Measurements from ENCODE around the gene ZNHIT3.
"Not testable (repeated sequence)": the region's sequence is repeated elsewhere in the genome, so short reads cannot be mapped to it uniquely, and the experiment has no call there.

Gene ZNHIT3

GRCh38 chr17:36485027-36485426 is 1.5 kb upstream of the ZNHIT3 start:
- no peak for DNase-seq

DNA sequence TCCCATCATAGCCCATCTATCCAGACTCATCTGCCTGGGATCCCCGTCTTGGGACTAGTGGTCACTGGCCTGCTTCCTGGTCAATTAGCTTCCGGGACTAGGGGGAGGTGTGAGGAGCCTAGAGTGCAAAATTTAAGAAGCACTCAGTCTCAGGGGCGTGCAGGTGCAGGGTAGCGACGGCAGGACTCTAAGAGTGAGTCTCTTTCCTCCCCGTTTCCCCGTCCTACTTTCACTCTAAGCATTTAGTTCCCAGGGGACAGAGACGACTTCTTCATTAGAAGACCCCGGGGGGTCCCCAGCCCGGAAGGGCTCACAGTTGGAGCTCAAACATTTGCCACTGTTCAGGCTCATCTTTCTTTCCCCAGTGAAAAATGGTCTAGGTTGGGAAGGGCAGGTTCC is 677 bp upstream of the ZNHIT3 start:
- no peak for DNase-seq

DNA sequence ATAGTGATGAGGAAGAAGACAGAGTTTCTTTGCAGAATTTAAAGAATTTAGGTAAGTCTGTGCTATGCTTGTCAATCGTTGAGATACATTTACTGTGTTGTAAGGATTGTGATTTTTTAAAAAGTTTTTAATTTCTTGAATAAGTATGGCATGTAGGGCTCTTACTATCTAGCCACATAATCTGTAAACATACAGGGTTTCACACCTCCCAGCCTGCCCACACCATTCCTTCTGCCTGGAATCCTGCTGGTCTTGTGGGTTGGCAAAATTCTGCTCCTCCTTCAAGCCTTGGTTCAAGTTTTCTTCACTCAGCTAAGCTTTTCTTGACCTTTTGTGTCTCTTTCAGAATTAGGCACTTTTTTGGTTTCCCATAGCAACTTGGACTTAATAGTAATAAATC is 7.5 kb downstream of the ZNHIT3 start:
- DNase-seq, result no peak

DNA sequence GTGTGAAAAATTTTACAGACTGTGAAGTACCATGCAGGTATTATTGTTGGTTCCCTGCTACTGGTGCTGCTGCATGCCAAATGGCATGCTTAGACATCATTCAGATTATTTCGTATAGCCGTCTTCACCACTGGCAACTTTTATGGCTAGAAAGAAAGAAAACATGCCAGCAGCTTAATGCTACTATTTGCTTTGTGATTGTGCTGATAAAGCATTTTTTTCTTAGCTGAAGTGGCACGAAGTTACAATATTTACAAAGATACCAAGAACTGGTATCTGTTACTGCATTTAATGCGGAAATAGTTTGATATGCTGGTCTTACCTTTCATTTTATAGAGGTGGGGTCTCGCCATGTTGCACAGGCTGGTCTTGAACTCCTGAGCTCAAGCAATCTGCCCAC is 8.2 kb downstream of the ZNHIT3 start:
- no peak for DNase-seq

GRCh38 chr17:36495076-36495578 is 8.6 kb downstream of the ZNHIT3 start:
- DNase-seq, result no peak

DNA sequence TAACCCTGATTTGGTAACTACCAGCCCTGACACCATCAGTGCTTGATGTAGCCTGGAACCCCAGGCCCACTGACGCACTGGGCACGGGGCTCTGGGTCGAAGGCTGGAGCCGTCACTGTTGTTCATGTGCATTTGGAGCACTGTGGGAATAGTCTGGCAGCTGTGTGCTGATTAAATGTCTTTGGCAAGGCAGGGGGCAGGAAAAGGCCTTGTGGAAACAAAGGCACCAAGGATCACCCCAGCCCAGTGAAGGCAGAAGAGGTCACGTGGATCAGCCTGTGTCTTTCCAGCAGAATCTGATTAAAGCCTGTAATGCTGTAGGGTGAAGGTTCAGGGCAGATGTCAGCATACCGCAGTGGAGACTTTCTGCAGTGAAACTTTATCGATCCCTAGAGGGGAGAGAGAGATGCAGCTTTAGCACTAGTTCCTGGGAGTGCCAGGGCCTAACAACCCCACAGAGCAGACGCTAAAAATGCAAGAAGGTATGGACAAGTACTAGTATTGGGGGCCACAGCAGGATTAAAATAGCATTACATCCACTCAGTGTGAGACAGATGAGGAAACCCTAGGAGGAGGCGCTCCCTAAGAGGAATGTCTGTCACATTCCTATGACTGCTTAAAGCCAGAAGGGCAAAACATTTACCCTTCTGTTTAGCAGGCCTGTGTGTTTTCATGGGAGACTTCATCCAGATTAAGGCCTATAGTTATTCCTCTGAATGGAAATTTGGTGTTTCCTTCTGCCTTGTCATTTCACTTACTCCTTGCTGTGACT is 9.7 kb downstream of the ZNHIT3 start:
- DNase-seq, result no peak

DNA sequence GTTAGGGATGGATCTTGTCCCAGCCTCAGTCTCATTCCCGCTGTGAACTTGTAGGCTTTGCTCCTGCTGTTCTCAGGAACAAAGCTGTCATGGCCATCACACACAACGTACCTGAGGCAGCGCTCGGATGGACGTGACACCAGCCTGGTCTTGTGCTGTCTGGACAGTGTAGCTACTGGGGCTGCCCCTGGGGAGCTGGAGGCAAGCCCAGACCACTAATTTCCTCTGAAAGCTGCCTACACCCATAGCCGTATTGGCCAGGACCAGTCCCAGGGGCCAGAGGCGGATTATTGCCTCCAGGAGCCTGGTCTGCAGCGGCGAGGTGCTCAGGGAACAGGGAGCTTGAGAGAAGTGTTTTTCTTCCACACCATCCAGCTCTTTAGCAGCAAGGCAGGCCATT is 11.7 kb downstream of the ZNHIT3 start:
- DNase-seq, result no peak

DNA sequence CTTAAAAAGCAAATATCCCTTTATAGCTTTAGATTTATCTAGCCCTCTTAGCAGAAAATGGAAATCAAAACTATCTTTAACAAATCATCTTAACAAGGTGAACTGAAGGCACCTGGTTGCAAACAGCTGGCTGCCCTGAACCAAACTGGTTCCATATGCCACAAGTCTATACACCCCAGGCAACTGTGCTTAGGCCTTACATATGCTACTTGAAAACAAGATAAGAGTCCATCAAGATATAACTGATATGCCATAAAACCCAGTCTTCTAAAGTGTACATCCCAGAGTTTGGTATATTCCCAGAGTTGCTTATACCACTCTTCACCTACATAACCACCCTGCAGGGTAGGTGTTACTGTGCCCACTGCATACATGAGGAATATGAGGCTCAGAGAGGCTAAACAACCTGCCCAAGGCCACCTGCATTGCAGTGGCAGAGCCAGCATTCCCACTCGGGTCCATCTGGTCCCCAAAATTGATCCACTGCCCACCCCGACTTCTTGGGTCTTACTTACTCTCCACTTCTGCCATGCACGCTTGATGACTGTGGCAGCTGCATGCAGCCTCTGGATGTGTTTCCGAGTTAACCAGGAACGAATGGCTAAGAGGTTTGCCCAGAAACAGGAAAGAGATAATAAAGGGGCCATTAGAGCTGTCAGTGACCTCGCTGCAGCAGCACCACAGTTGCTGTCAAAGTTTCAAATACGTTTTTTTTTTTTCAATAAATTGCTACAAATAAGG is 12.2 kb downstream of the ZNHIT3 start:
- DNase-seq, result no peak

GRCh38 chr17:36500745-36501225 is 14.3 kb downstream of the ZNHIT3 start:
- no peak for DNase-seq

DNA sequence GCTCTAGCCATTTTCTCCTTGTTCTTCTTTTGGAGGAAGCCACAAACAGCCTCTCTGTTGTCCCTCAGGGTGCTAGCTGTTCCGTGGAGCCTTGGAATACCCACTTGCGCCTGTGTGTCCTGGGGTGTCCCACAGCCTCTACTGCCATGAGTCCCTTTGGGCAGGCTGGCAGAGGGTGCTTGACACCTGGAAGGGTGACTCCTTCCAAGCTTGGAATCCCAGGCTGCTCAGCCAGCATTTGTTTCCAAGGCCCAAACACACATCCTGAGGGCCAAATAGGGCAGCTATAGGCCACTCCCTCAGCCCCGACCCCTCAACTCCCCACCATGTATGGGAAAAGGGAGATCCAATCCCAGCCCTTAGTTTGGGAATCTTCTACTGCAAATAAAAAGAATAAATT is 14.9 kb downstream of the ZNHIT3 start:
- no peak for DNase-seq

DNA sequence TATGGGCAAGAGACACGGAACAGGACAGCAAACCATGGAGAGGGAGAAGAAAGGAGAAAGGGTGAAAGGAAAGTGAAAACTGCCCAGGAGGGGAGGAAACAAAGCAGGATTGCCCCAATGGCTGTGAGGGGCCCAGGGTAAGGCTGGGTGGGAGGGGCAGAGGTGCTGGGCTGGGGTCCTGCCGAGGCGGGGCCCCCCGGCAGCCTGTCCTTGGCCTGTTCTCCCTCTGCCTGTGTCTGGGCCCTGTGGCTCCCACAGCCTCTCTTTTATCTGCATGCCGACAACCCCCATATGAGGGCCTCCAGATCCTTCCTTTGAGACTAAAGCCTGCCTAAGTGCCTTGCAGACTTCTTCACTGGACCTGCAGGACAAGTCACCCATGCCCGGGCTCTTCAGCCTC is 15.5 kb downstream of the ZNHIT3 start:
- DNase-seq, result no peak

DNA sequence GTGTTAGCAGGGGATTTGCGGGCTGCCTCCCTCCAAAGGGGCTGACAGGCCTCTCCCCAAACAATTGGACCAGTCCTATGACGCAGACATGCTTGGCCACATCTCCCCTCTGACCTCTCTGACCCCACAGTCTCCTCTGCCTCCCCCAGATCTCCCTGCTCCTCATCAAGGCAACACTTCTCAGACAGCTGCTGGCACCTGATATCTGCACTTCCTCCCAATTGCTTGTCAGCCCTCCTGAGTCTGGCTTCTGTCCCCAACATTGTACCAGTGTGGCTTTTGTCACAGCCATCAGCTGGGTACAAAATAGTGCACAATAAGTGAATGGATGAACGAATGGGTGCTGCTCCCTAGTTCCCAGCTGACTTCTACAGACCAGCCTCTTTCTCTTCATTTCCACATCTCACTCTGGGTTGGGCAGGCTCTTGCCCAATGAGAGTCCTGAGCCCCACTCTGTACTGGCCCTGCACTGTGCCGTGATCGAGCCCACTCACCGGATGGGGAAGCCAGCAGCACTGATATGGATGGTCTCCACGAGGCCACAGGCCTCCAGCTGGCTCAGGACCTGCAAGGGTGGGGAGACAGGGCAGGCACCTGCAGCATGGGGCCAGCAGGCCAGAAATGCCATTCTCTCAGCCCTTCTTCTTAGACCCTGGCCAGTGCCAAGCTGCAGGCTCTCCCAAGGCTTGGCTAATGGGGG is 17.1 kb downstream of the ZNHIT3 start:
- DNase-seq, result no peak

- no peak for DNase-seq
These were observed 17.7 kb downstream of the ZNHIT3 start for GRCh38 chr17:36504156-36504545.

DNA sequence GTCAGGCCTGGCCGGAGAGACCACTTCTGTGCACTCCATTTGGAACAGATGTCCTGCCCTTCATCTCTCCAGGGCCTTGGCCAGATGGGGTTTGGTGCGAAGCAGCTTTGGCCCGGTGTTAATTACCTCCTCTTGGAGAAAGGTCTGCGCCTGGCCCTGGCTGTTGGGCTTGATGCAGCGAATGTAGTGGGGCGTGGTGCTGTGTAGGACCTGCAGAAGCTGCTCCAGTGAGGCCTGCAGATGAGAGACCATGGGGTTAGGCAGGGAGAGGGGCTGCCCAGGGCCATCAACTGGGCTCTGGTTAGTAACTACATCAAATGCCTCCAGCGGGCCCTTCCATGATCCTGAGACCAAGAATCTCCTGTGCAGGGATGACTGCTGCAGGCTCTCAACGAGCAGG is 18.7 kb downstream of the ZNHIT3 start:
- DNase-seq, result no peak

- no peak for DNase-seq
These were observed 19.9 kb downstream of the ZNHIT3 start for GRCh38 chr17:36506249-36506826.

DNA sequence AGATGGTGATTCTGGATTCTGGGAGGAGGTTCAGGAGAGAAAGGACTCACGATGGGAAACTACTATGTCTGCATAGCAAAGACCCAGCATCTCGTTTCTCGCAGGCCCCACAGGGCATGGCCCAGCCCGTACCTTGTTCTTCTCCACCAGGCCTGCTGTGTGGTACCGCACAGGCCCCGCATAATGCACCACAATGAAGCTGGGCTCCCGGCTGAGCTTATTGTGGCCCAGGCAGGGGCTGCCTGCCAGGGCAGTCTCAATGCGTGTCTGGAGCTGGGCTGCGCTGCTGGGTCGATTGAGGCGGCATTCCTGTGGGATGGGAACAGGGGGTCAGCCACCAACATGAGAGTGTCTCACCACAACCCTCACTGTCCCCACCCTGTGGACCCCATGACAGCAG is 20.4 kb downstream of the ZNHIT3 start:
- DNase-seq, result no peak

DNA sequence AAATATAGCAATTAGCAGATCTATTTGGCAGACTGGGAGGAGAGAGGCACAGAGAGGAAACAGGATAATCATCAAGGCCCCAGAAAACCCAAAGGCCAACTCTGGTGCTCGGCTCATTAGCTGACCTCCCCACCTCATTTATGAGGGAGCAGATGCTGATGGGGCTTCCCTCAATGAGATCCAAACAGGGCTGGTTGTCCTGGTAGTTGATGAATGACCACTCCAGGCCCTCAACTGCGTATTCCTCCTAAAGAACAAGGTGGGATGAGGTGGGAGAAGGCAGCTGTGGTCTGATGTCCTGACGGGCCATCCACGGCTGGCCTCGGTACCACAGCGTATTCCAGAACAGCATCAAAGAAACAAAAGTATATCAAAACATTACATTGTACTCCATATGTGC is 20.8 kb downstream of the ZNHIT3 start:
- no peak for DNase-seq

- DNase-seq, result not testable (repeated sequence)
These were observed 22.0 kb downstream of the ZNHIT3 start for GRCh38 chr17:36508439-36508838.

GRCh38 chr17:36509272-36509985 is 22.9 kb downstream of the ZNHIT3 start:
- no peak for DNase-seq

DNA sequence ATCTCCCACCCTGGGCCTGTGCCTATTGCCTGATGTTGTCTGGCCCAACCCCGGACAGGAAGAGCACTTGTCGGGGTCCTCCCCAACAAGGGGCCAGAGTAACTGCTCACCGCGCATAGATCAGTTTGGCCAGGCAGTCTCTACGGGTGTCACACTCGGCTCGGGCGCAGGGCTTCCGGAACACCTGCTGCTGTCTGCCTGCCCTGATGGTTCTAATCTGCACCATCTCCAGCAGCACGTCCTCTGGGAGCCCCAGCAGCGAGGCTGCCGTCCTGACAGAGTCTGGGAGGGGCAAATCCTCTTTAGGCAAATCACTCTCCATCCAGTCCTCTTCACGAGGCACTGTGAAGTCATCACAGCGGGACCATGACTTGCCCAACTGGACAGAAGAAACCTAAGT is 24.2 kb downstream of the ZNHIT3 start:
- DNase-seq, result no peak

GRCh38 chr17:36511216-36511615 is 24.7 kb downstream of the ZNHIT3 start:
- no peak for DNase-seq

DNA sequence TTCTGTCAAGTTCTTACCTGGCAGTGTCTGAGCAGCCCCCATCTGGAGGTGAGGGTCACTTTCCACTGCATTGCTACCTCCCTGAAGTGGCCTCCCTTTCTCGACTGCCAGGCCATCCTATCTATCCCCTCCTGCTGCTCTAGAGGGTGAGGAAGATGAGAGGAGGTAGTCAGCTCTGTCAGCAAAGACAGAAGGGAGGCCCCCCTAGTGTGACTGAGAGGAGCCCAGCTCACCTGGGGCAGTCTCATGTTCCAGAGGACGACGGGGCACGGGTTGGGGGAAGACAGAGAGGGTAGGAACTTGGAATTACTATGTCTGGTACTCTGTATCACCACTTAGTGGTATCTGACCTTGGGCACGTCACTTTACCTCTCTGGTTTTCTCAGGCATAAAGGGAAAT is 26.2 kb downstream of the ZNHIT3 start:
- no peak for DNase-seq

- DNase-seq, result no peak
These were observed 28.4 kb downstream of the ZNHIT3 start for GRCh38 chr17:36514856-36515255.
